Activated T-cell treated with anti-CD3 and anti-CD28 coated beads for 1 hour (primary cell): ENCODE results near the gene SFXN3.
A peak's percentile ranks its signal among the peaks of the same experiment; 100 is the strongest.

Experiments
- DNase-seq: peaks from one replicate; pipeline ENCODE4 v3.0.0-alpha.2; 2020; ENCODE audit warnings: low read depth

Gene SFXN3

GRCh38 chr10:101056365-101057151, 25.5 kb downstream of the SFXN3 start:
- DNase-seq = no peak

DNA sequence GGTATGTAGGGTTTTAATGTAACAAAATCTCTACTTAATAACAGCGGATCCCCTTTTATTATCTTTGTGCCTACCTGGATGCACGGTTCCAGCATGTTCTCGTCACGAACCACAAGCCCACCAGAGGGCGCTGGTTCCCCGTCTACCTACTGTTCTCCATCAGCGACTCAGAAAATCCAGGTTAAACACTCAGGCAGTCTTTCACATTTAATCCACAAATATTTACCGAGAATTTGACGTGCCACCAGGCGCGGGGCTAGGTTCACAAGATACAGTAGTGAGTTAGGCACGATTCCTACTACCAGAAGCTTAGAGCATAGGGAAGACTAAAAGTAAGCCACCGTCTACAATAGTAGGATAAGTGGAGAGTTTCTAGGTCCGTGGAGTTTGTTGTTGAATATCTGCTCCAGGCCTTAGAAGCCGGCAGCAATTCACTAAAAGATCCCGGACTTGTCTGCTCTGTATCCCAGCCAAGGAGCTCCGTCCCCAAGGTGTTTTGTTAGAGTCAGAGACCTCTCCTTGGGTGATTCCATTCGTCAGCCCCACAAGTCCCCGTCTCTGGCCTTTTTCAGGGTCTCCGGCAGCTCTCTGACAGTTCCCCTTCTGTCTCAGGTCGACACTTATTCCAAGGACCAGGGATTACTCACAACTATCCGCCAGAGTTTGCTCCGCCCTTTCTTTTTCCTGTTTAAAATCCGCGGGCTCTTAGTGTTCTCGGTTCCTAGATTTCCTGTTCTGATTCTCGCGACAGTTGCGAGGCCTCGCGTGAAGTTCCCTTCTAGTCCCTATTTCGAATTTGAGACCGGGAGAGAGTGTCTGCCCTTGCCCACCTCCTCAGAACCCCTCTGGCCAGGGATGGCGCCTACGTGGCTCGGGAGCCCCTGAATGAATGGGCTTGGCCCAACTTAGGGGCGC, 29.3 kb downstream of the SFXN3 start:
- DNase-seq = peak; percentile 94

DNA sequence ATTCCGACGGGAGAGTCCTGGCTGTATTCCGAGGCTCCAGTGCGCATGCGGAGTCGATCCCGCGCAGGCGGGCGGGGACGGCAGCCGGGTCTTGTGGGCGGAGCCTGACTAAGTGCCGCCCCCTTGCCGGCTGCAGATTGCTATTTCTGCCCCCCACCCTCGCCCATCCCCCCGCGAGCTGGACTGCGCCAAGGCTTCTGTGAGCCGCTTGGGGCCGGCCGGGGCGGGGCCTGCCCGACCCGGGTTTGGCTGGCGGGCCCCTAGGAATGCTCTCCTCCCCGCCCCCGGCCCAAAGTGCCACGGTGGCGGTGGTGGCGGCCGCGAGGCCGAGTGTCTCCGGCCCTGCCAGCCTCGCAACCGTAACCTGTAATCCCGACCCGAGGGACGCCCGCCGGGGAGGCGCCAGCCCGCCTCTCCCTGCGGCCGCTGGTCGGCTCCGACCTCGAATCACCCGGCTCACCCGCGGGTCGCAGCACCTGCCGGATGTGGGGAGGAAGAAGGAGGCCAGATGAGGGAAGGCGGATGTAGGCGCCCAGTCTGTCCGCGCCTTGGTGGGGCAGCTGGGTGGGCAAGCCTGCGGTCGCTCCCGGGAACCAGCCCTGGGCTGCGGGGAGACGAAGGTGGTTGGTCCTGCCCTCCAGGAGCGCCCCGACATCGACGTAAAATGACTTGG, 30.1 kb downstream of the SFXN3 start:
- peak; percentile 89 for DNase-seq

GRCh38 chr10:101061624-101062231, 30.7 kb downstream of the SFXN3 start, which contains the start of gene KAZALD1:
Gene KAZALD1, plus strand, starts transcription at chr10:101061989. Its CDS starts 604 bp downstream, at chr10:101062593.
- no peak for DNase-seq

- DNase-seq = peak; percentile 38
Observed at GRCh38 chr10:101062232-101063049, 31.4 kb downstream of the SFXN3 start.

GRCh38 chr10:101063050-101063525, 32.1 kb downstream of the SFXN3 start:
- no peak for DNase-seq

GRCh38 chr10:101063548-101064414, 32.7 kb downstream of the SFXN3 start:
- no peak for DNase-seq

DNA sequence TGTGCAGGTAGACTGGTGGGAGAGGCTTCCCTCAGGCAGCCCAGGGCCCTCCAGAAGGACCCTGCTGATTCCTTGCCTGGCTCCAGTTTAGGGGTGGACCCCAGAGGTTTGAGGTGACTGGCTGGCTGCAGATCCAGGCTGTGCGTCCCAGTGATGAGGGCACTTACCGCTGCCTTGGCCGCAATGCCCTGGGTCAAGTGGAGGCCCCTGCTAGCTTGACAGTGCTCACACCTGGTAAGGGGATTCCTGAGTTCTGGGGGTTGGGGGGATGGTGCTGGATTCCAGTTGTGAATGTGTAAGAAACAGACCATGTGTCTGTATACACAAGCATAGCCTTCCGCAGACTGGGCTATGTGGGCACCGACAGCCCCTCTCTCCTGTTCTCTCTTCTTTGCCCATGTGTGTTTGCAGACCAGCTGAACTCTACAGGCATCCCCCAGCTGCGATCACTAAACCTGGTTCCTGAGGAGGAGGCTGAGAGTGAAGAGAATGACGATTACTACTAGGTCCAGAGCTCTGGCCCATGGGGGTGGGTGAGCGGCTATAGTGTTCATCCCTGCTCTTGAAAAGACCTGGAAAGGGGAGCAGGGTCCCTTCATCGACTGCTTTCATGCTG, 33.5 kb downstream of the SFXN3 start:
- DNase-seq = no peak

DNA sequence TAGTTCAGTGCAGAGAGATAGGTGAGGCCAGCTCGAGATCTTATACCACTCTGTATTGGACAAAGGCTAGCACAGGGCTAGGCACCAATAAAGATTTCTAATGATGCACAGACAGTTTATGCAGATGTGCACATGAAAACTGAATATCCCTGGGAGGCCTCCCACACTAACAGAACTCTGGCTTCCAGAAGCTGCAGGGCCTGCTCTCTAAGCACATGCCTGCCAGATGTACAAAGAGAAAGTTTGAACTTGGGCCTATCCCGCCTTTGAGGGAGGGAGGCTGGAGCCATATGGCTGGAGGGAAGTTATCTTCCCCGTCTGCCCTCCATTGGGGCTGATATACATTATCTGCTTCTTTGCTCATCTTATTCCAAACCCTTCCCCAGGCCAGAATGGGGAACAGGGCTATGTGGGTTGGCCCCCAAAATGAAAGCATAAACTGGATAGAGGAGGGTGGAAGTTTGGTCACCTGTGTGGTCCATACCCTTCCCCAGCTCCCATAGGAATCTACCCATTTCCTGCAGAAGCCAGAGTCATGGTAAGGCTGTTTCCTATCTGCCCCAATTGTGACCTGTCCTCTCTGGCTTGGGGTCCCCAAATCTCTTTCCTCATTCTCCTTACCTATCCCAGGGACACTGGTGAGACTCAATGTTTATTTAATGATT, 34.6 kb downstream of the SFXN3 start:
- DNase-seq = no peak

DNA sequence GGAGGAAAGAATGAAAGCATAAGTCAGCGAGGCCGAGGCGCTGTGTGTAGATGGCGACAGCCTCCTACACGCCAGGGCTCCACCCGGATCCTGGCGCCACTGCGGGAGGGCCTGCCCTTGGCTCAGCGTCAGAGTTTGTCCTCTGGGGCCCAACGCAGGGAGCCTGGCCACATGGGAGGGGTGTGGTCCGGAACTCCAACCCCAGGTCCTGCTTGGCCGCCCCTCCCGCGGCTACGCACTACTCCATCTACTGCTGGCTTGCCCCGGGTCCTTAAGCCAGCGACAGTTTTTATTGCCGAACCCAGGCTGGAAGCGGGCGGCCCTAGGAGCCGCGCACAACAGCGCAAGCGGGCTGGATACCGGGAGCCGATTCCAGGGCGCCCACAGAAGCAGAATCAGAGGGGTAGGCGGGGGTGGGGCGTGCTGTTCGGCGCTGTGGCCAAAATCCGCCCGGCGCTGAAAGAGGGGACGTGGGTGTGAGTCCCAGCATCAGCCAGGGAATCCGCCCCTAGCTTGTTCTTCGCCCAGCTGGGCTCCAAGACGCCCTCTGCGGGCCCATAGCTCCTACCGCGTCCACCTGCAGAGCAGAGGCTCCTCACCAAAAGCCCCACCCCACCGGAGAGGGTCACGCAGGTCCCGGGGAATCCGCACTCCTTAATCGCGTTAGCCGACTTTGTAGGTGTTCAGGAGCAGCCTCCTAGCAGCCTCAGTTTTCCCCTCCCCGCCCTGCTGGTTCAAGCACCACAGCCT, 35.3 kb downstream of the SFXN3 start:
- DNase-seq = peak; percentile 33

GRCh38 chr10:101066896-101067355, 35.9 kb downstream of the SFXN3 start:
- no peak for DNase-seq

DNA sequence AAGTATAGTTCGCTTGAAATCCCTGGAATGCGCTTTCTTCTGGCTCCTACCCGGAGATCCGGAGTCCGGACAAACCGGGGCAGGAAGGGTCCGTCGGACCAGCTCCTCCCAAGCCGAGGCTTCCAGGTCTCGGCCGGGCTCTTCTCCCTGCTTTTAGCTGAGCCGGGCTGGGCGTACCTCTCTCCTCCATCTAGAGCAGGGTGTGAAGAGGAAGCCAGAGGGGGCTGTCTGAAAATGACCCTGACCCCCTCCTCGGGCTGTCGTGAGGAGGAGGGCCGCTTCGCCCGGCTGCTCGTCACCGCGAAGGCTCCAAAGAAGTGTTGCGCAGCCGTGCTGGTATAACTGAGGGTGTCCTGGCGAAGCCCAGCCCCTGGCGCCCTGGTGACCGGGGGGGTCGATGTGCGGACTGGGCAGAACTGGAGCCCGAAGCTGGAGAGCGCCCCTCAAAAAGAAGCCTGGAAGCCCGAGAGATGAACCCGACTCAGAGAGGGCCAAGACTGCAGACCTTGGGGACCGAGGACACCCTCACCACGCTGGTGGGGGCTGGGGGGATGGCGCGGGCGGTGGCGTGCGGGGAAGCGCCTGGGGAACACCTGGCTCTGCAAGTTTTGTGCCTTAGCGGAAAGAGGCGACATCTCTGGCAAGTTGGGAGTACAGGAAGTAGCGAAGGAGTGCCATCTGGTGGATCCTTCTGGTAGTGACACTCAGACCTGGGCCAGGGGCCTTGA, 36.5 kb downstream of the SFXN3 start:
- peak; percentile 66 for DNase-seq

GRCh38 chr10:101069441-101069840, 38.4 kb downstream of the SFXN3 start:
- no peak for DNase-seq

- no peak for DNase-seq
Observed at GRCh38 chr10:101070098-101070497, 39.1 kb downstream of the SFXN3 start.

GRCh38 chr10:101071267-101071884, 40.3 kb downstream of the SFXN3 start:
- DNase-seq = no peak

- DNase-seq = no peak
Observed at GRCh38 chr10:101071885-101072433, 40.9 kb downstream of the SFXN3 start.

- DNase-seq = no peak
Observed at GRCh38 chr10:101072923-101073322, 41.9 kb downstream of the SFXN3 start.
